T-helper 17 cell (primary cell): ENCODE measurements around the gene ATR. TPM values are rescaled to one million over a fixed set of nuclear protein-coding genes. Genes with fewer than 3 reads are reported as not detected.

ENCODE experiments used
- ATAC-seq: fragments of 150-1000 bp; cut with Tn5 transposase; 2 replicates; pipeline ENCODE4 v1.10.0; 2021; ENCODE audit warnings: mild to moderate bottlenecking, moderate library complexity
- DNase-seq, 3 donors: peaks; one replicate each; pipeline versions ENCODE4 v3.0.0 to v3.0.0-alpha.2; 2020 to 2021
- H3K9me3 ChIP-seq: one replicate; pipeline ENCODE4 v1.7.0; 2013; ENCODE audit warnings: low read length, mild to moderate bottlenecking; ENCODE audit not compliant: control insufficient read depth, poor library complexity, severe bottlenecking
- H3K27ac Mint-ChIP-seq: one replicate; pipeline ENCODE4 v1.8.0; 2022; ENCODE audit warnings: mild to moderate bottlenecking, moderate library complexity, mixed read lengths
- H3K27me3 Mint-ChIP-seq: one replicate; pipeline ENCODE4 v1.8.0; 2022; ENCODE audit warnings: mixed read lengths
- H3K36me3 Mint-ChIP-seq: one replicate; pipeline ENCODE4 v1.8.0; 2022; ENCODE audit warnings: low read depth, mixed read lengths
- H3K4me1 Mint-ChIP-seq: one replicate; pipeline ENCODE4 v1.8.0; 2022; ENCODE audit warnings: mild to moderate bottlenecking, mixed read lengths
- H3K4me3 Mint-ChIP-seq: one replicate; pipeline ENCODE4 v1.8.0; 2022; ENCODE audit warnings: mild to moderate bottlenecking, moderate library complexity, mixed read lengths
- total RNA-seq, 4 donors: library from RNA in 2 of 4; stranded (reverse) in 2 of 4; gene quantifications; one replicate each; pipeline ENCODE4 v1.2.3 and lab custom pipeline; 2022 to 2026

Gene ATR
- total RNA-seq: 10 to 100 TPM; 34.0 to 35.3 TPM
- 123 to 133 reads per million in 2 donors for total RNA-seq (lab: John Stamatoyannopoulos, UW)

- peak; percentile 93 for ATAC-seq
- Mint-ChIP-seq H3K36me3 (peaks cover 8% of the 10 kb centered on the region), H3K27me3 (peaks cover 10% of the 10 kb centered on the region), H3K4me3 (peak within 1 kb of the TSS; percentile 96), H3K4me1 (peaks cover 42% of the 10 kb centered on the region), H3K27ac (peak within 1 kb of the TSS; percentile 95)
- DNase-seq: peak; percentile 86 to 91 (median 89)
- H3K9me3 ChIP-seq: no peaks in the 10 kb centered on the region
These were observed at the start of gene ATR for GRCh38 chr3:142578329-142579223. ATR (minus strand) TSS chr3:142578733; CDS start chr3:142578704, 29 bp downstream.

- no peaks in the 10 kb centered on the region for H3K9me3 ChIP-seq
- DNase-seq: no peak
- Mint-ChIP-seq H3K27me3 (peaks cover 12% of the 10 kb centered on the region), H3K4me1 (no peaks in the 10 kb centered on the region), H3K36me3 (peaks cover 2% of the 10 kb centered on the region), H3K4me3 (no peak overlapping the region), H3K27ac (no peak overlapping the region)
- no peak for ATAC-seq
These were observed 48.4 kb upstream of the ATR start for GRCh38 chr3:142626971-142627370.

GRCh38 chr3:142625153-142625440 is 46.6 kb upstream of the ATR start:
- no peak overlapping the region for H3K4me3 Mint-ChIP-seq
- H3K27ac Mint-ChIP-seq: no peak overlapping the region
- no peaks in the 10 kb centered on the region for H3K9me3 ChIP-seq
- peaks cover 2% of the 10 kb centered on the region for H3K36me3 Mint-ChIP-seq
- peaks cover 12% of the 10 kb centered on the region for H3K27me3 Mint-ChIP-seq
- H3K4me1 Mint-ChIP-seq: no peaks in the 10 kb centered on the region
- DNase-seq (no peak), ATAC-seq (no peak)

- DNase-seq: no peak
- Mint-ChIP-seq H3K27me3 (peaks cover 7% of the 10 kb centered on the region), H3K4me1 (no peaks in the 10 kb centered on the region), H3K36me3 (peaks cover 2% of the 10 kb centered on the region), H3K4me3 (no peak overlapping the region), H3K27ac (no peak overlapping the region)
- no peak for ATAC-seq
- H3K9me3 ChIP-seq: no peaks in the 10 kb centered on the region
These were observed 46.0 kb upstream of the ATR start for GRCh38 chr3:142624341-142625152.

GRCh38 chr3:142623194-142623593 is 44.7 kb upstream of the ATR start:
- H3K4me1 Mint-ChIP-seq: no peaks in the 10 kb centered on the region
- no peak overlapping the region for H3K27ac Mint-ChIP-seq
- no peak for DNase-seq
- no peak for ATAC-seq
- no peak overlapping the region for H3K4me3 Mint-ChIP-seq
- peaks cover 2% of the 10 kb centered on the region for H3K36me3 Mint-ChIP-seq
- peaks cover 11% of the 10 kb centered on the region for H3K27me3 Mint-ChIP-seq
- H3K9me3 ChIP-seq: no peaks in the 10 kb centered on the region

- H3K36me3 Mint-ChIP-seq: peaks cover 2% of the 10 kb centered on the region
- no peaks in the 10 kb centered on the region for H3K9me3 ChIP-seq
- no peak for DNase-seq
- H3K27ac Mint-ChIP-seq: no peak overlapping the region
- H3K27me3 Mint-ChIP-seq: peaks cover 11% of the 10 kb centered on the region
- no peak overlapping the region for H3K4me3 Mint-ChIP-seq
- no peaks in the 10 kb centered on the region for H3K4me1 Mint-ChIP-seq
- no peak for ATAC-seq
These were observed 43.9 kb upstream of the ATR start for GRCh38 chr3:142622405-142622804.

GRCh38 chr3:142618917-142619461 is 40.5 kb upstream of the ATR start:
- DNase-seq: no peak
- H3K27me3 Mint-ChIP-seq: peaks cover 9% of the 10 kb centered on the region
- no peaks in the 10 kb centered on the region for H3K9me3 ChIP-seq
- no peaks in the 10 kb centered on the region for H3K4me1 Mint-ChIP-seq
- no peaks in the 10 kb centered on the region for H3K36me3 Mint-ChIP-seq
- H3K27ac Mint-ChIP-seq: no peak overlapping the region
- ATAC-seq: no peak
- H3K4me3 Mint-ChIP-seq: no peak overlapping the region

- H3K9me3 ChIP-seq: no peaks in the 10 kb centered on the region
- H3K27ac Mint-ChIP-seq: no peak overlapping the region
- no peaks in the 10 kb centered on the region for H3K4me1 Mint-ChIP-seq
- DNase-seq (no peak), ATAC-seq (no peak)
- H3K36me3 Mint-ChIP-seq: no peaks in the 10 kb centered on the region
- peaks cover 9% of the 10 kb centered on the region for H3K27me3 Mint-ChIP-seq
- H3K4me3 Mint-ChIP-seq: no peak overlapping the region
These were observed 36.6 kb upstream of the ATR start for GRCh38 chr3:142615171-142615570.

- no peak for DNase-seq
- ATAC-seq: no peak
- H3K9me3 ChIP-seq: no peaks in the 10 kb centered on the region
- no peak overlapping the region for H3K27ac Mint-ChIP-seq
- H3K4me3 Mint-ChIP-seq: no peak overlapping the region
- no peaks in the 10 kb centered on the region for H3K4me1 Mint-ChIP-seq
- no peaks in the 10 kb centered on the region for H3K36me3 Mint-ChIP-seq
- H3K27me3 Mint-ChIP-seq: peaks cover 5% of the 10 kb centered on the region
These were observed 35.6 kb upstream of the ATR start for GRCh38 chr3:142614059-142614626.

GRCh38 chr3:142613491-142613890 is 35.0 kb upstream of the ATR start:
- DNase-seq (no peak), ATAC-seq (no peak)
- Mint-ChIP-seq H3K4me3 (no peak overlapping the region), H3K27ac (peak overlapping the region; percentile 49), H3K36me3 (no peaks in the 10 kb centered on the region), H3K4me1 (no peaks in the 10 kb centered on the region), H3K27me3 (peaks cover 5% of the 10 kb centered on the region)
- no peaks in the 10 kb centered on the region for H3K9me3 ChIP-seq

GRCh38 chr3:142611206-142611605 is 32.7 kb upstream of the ATR start:
- Mint-ChIP-seq H3K4me3 (no peak overlapping the region), H3K4me1 (peaks cover 2% of the 10 kb centered on the region), H3K36me3 (no peaks in the 10 kb centered on the region), H3K27me3 (peaks cover 5% of the 10 kb centered on the region), H3K27ac (no peak overlapping the region)
- DNase-seq (no peak), ATAC-seq (no peak)
- no peaks in the 10 kb centered on the region for H3K9me3 ChIP-seq

- Mint-ChIP-seq H3K4me3 (no peak overlapping the region), H3K4me1 (peaks cover 2% of the 10 kb centered on the region), H3K27me3 (no peaks in the 10 kb centered on the region), H3K36me3 (no peaks in the 10 kb centered on the region), H3K27ac (no peak overlapping the region)
- DNase-seq: no peak
- no peaks in the 10 kb centered on the region for H3K9me3 ChIP-seq
- ATAC-seq: no peak
These were observed 30.6 kb upstream of the ATR start for GRCh38 chr3:142609136-142609535.

GRCh38 chr3:142608631-142609030 is 30.1 kb upstream of the ATR start:
- no peaks in the 10 kb centered on the region for H3K27me3 Mint-ChIP-seq
- H3K9me3 ChIP-seq: no peaks in the 10 kb centered on the region
- H3K27ac Mint-ChIP-seq: no peak overlapping the region
- H3K4me3 Mint-ChIP-seq: no peak overlapping the region
- peaks cover 2% of the 10 kb centered on the region for H3K4me1 Mint-ChIP-seq
- ATAC-seq (no peak), DNase-seq (no peak)
- no peaks in the 10 kb centered on the region for H3K36me3 Mint-ChIP-seq
